Measurements from ENCODE around the gene LHPP. TPM values are rescaled to one million over a fixed set of nuclear protein-coding genes. Genes with fewer than 3 reads are reported as not detected.

The LHPP gene
- total and polyA plus RNA-seq, 4 experiments from 2014 or later, result 17.9 to 22.4 (median 19.2) TPM

GRCh38 chr10:124505279-124505678 is 43.7 kb downstream of the LHPP start:
- no peak overlapping the region for H3K4me3 ChIP-seq (ENCODE audit: low read length in 2 of 2)
- no peaks in the 10 kb centered on the region for H3K4me1 ChIP-seq (ENCODE audit: insufficient read depth, low read length)
- H3K27ac ChIP-seq (ENCODE audit: low read depth, low read length), result no peak overlapping the region
- no peak for DNase-seq
- H3K27me3 ChIP-seq (ENCODE audit: insufficient read depth, low read length), result no peaks in the 10 kb centered on the region
- H3K9me3 Mint-ChIP-seq, result peaks cover 0 to 6% (median 3%) of the 10 kb centered on the region in 8 donors
- CTCF ChIA-PET (ENCODE audit: partially characterized antibody), result no interaction called here
- peaks cover 18 to 32% of the 10 kb centered on the region in 2 donors for H3K36me3 Mint-ChIP-seq
- POLR2A ChIA-PET (ENCODE audit: partially characterized antibody), result no interaction called here
- intact Hi-C loops (cut with micrococcal nuclease), result no loop called here
- no peaks in the 10 kb centered on the region for H3K36me3 ChIP-seq (ENCODE audit: insufficient read depth, low read length)
- no peak overlapping the region for H3K4me3 Mint-ChIP-seq
- no peaks in the 10 kb centered on the region for H3K4me1 Mint-ChIP-seq
- no peaks in the 10 kb centered on the region for H3K27me3 Mint-ChIP-seq
- no peaks in the 10 kb centered on the region for H3K9me3 ChIP-seq (ENCODE audit: control insufficient read depth in 1 of 2, low read length in 2 of 2)
- H3K27ac Mint-ChIP-seq, result no peak overlapping the region

- H3K27ac Mint-ChIP-seq, result no peak overlapping the region
- ChIA-PET POLR2A (ENCODE audit: partially characterized antibody) (no interaction called here), CTCF (ENCODE audit: partially characterized antibody) (interaction anchor here (0.6 kb wide), 1 partner anchor 25 kb away, joined by 3 read pairs; no protein-coding TSS in a partner anchor)
- intact Hi-C loops (cut with micrococcal nuclease), result no loop called here
- H3K27ac ChIP-seq (ENCODE audit: low read depth, low read length), result no peak overlapping the region
- H3K9me3 Mint-ChIP-seq, result no peaks in the 10 kb centered on the region
- no peak overlapping the region for H3K4me3 ChIP-seq (ENCODE audit: low read length in 2 of 2)
- no peaks in the 10 kb centered on the region for H3K27me3 Mint-ChIP-seq
- no peak overlapping the region for H3K4me3 Mint-ChIP-seq
- H3K9me3 ChIP-seq (ENCODE audit: control insufficient read depth in 1 of 2, low read length in 2 of 2), result no peaks in the 10 kb centered on the region
- H3K36me3 ChIP-seq (ENCODE audit: insufficient read depth, low read length), result no peaks in the 10 kb centered on the region
- peaks cover 0 to 2% (median 0%) of the 10 kb centered on the region in 4 donors for H3K4me1 Mint-ChIP-seq
- no peaks in the 10 kb centered on the region for H3K4me1 ChIP-seq (ENCODE audit: insufficient read depth, low read length)
- no peaks in the 10 kb centered on the region for H3K27me3 ChIP-seq (ENCODE audit: insufficient read depth, low read length)
- DNase-seq, result no peak
- peaks cover 7 to 19% of the 10 kb centered on the region in 2 donors for H3K36me3 Mint-ChIP-seq
Observed at GRCh38 chr10:124508070-124508667, 46.5 kb downstream of the LHPP start.

GRCh38 chr10:124508907-124509454 is 47.4 kb downstream of the LHPP start:
- POLR2A ChIA-PET (ENCODE audit: partially characterized antibody), result no interaction called here
- DNase-seq, result no peak
- Histone ChIP-seq H3K27me3 (ENCODE audit: insufficient read depth, low read length) (no peaks in the 10 kb centered on the region), H3K27ac (ENCODE audit: low read depth, low read length) (no peak overlapping the region), H3K9me3 (ENCODE audit: control insufficient read depth in 1 of 2, low read length in 2 of 2) (no peaks in the 10 kb centered on the region), H3K4me1 (ENCODE audit: insufficient read depth, low read length) (no peaks in the 10 kb centered on the region), H3K36me3 (ENCODE audit: insufficient read depth, low read length) (no peaks in the 10 kb centered on the region), H3K4me3 (ENCODE audit: low read length in 2 of 2) (no peak overlapping the region)
- CTCF ChIA-PET (ENCODE audit: partially characterized antibody), result interaction anchor here (0.6 kb wide), 1 partner anchor 24 kb away, joined by 3 read pairs; no protein-coding TSS in a partner anchor
- Mint-ChIP-seq H3K27me3 (no peaks in the 10 kb centered on the region), H3K36me3 (peaks cover 5 to 15% of the 10 kb centered on the region in 2 donors), H3K9me3 (no peaks in the 10 kb centered on the region), H3K27ac (peak overlapping the region in 1 of 7 donors; percentile 31), H3K4me1 (peaks cover 0 to 2% (median 0%) of the 10 kb centered on the region in 4 donors), H3K4me3 (no peak overlapping the region)
- intact Hi-C loops (cut with micrococcal nuclease), result no loop called here

GRCh38 chr10:124509880-124510632 is 48.4 kb downstream of the LHPP start:
- CTCF ChIA-PET (ENCODE audit: partially characterized antibody), result no interaction called here
- Histone ChIP-seq H3K4me3 (ENCODE audit: low read length in 2 of 2) (no peak overlapping the region), H3K9me3 (ENCODE audit: control insufficient read depth in 1 of 2, low read length in 2 of 2) (no peaks in the 10 kb centered on the region), H3K36me3 (ENCODE audit: insufficient read depth, low read length) (no peaks in the 10 kb centered on the region), H3K27ac (ENCODE audit: low read depth, low read length) (no peak overlapping the region), H3K4me1 (ENCODE audit: insufficient read depth, low read length) (no peaks in the 10 kb centered on the region), H3K27me3 (ENCODE audit: insufficient read depth, low read length) (no peaks in the 10 kb centered on the region)
- intact Hi-C loops (cut with micrococcal nuclease), result no loop called here
- no peak for DNase-seq
- H3K4me3 Mint-ChIP-seq, result peak overlapping the region in 1 of 8 donors; percentile 12
- no peaks in the 10 kb centered on the region for H3K9me3 Mint-ChIP-seq
- H3K4me1 Mint-ChIP-seq, result peaks cover 0 to 2% (median 0%) of the 10 kb centered on the region in 4 donors
- POLR2A ChIA-PET (ENCODE audit: partially characterized antibody), result no interaction called here
- peaks cover 3 to 15% of the 10 kb centered on the region in 2 donors for H3K36me3 Mint-ChIP-seq
- no peak overlapping the region for H3K27ac Mint-ChIP-seq
- no peaks in the 10 kb centered on the region for H3K27me3 Mint-ChIP-seq

GRCh38 chr10:124510759-124511158 is 49.1 kb downstream of the LHPP start:
- Histone ChIP-seq H3K27me3 (ENCODE audit: insufficient read depth, low read length) (no peaks in the 10 kb centered on the region), H3K36me3 (ENCODE audit: insufficient read depth, low read length) (no peaks in the 10 kb centered on the region), H3K4me3 (ENCODE audit: low read length in 2 of 2) (no peak overlapping the region), H3K27ac (ENCODE audit: low read depth, low read length) (no peak overlapping the region), H3K9me3 (ENCODE audit: control insufficient read depth in 1 of 2, low read length in 2 of 2) (no peaks in the 10 kb centered on the region), H3K4me1 (ENCODE audit: insufficient read depth, low read length) (no peaks in the 10 kb centered on the region)
- Mint-ChIP-seq H3K9me3 (no peaks in the 10 kb centered on the region), H3K4me1 (peaks cover 0 to 2% (median 0%) of the 10 kb centered on the region in 4 donors), H3K27me3 (no peaks in the 10 kb centered on the region), H3K4me3 (no peak overlapping the region), H3K27ac (no peak overlapping the region), H3K36me3 (peaks cover 2 to 15% of the 10 kb centered on the region in 2 donors)
- intact Hi-C loops (cut with micrococcal nuclease), result no loop called here
- DNase-seq, result no peak
- CTCF ChIA-PET (ENCODE audit: partially characterized antibody), result no interaction called here
- POLR2A ChIA-PET (ENCODE audit: partially characterized antibody), result no interaction called here

GRCh38 chr10:124511205-124512039 is 49.8 kb downstream of the LHPP start:
- peak overlapping the region in 2 of 7 donors; percentile 3 to 57 for H3K27ac Mint-ChIP-seq
- CTCF ChIA-PET (ENCODE audit: partially characterized antibody), result interaction anchor here (1.1 kb wide), 1 partner anchor 18 kb away, joined by 3 read pairs; no protein-coding TSS in a partner anchor
- no peak for DNase-seq

More at GRCh38 chr10:124511205-124512039, 49.8 kb downstream of the LHPP start:
- Histone ChIP-seq H3K4me3 (ENCODE audit: low read length in 2 of 2) (no peak overlapping the region), H3K27ac (ENCODE audit: low read depth, low read length) (no peak overlapping the region), H3K9me3 (ENCODE audit: control insufficient read depth in 1 of 2, low read length in 2 of 2) (no peaks in the 10 kb centered on the region), H3K27me3 (ENCODE audit: insufficient read depth, low read length) (no peaks in the 10 kb centered on the region), H3K36me3 (ENCODE audit: insufficient read depth, low read length) (peaks cover under 1% of the 10 kb centered on the region), H3K4me1 (ENCODE audit: insufficient read depth, low read length) (no peaks in the 10 kb centered on the region)
- intact Hi-C loops (cut with micrococcal nuclease), result no loop called here
- Mint-ChIP-seq H3K27me3 (no peaks in the 10 kb centered on the region), H3K9me3 (no peaks in the 10 kb centered on the region), H3K4me3 (peak overlapping the region in 1 of 8 donors; percentile 55), H3K36me3 (peaks cover 2 to 15% of the 10 kb centered on the region in 2 donors), H3K4me1 (peaks cover 0 to 2% (median 0%) of the 10 kb centered on the region in 4 donors)
- POLR2A ChIA-PET (ENCODE audit: partially characterized antibody), result no interaction called here

Data from CD4-positive, alpha-beta memory T cell (primary cell).